ENCODE data around the gene FRA10AC1. TPM values are rescaled to one million over a fixed set of nuclear protein-coding genes. Genes with fewer than 3 reads are reported as not detected.

Gene FRA10AC1
- total and polyA plus RNA-seq, 12 donors: 7.7 to 24.5 (median 15.5) TPM

DNA sequence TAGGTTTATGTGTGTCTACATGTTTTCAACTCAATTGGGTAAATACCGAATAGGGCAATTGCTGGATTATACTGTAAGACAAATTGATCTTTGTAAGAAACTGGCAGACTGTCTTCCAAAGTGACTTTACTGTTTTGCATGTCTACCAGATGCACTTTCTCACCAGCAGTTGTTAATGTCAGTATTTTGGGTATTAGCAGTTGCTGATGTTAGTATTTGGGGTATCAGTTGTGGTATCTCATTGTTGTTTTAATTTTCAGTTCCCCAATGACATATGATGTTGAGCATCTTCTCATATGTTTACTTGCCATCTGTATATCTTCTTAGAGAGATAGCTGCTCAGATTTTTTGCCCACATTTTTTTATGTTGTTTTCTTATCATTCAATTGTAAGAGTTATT, 79.5 kb downstream of the FRA10AC1 start:
- Histone ChIP-seq H3K27me3 (peaks cover 0 to 8% (median 0%) of the 10 kb centered on the region in 7 donors), H3K4me3 (no peak overlapping the region), H3K27ac (no peak overlapping the region), H3K36me3 (no peaks in the 10 kb centered on the region), H3K4me1 (no peaks in the 10 kb centered on the region), H3K9me3 (no peaks in the 10 kb centered on the region)
- DNase-seq (no peak), ATAC-seq (no peak)
- WGBS, 2 donors: 87 to 100% methylated on average over 1 of the region's 1 CpG
- intact Hi-C loops (cut with DNase I): no loop called here
- TF ChIP-seq, protein P1, sequence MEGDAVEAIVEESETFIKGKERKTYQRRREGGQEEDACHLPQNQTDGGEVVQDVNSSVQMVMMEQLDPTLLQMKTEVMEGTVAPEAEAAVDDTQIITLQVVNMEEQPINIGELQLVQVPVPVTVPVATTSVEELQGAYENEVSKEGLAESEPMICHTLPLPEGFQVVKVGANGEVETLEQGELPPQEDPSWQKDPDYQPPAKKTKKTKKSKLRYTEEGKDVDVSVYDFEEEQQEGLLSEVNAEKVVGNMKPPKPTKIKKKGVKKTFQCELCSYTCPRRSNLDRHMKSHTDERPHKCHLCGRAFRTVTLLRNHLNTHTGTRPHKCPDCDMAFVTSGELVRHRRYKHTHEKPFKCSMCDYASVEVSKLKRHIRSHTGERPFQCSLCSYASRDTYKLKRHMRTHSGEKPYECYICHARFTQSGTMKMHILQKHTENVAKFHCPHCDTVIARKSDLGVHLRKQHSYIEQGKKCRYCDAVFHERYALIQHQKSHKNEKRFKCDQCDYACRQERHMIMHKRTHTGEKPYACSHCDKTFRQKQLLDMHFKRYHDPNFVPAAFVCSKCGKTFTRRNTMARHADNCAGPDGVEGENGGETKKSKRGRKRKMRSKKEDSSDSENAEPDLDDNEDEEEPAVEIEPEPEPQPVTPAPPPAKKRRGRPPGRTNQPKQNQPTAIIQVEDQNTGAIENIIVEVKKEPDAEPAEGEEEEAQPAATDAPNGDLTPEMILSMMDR (IDR thresholded peaks at IDR 0.05): no peak

DNA sequence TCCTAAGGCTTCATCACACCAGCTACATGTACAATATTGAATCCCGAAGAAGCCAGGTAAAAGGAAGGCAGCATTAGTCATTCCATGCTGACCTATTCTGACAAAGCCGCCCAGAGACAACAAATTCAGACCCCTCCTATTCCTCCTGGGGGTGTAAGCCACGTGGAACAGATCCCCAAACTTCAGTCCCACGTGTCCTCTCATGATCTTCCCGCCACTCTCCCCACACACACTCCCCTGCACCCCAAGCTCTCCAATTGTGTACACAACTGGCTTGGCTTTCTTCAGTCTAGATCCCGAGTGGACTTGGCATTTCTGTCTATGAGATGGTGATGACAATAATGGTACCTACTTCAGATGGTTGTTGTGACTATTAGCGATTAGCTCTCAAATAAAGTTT, 81.5 kb downstream of the FRA10AC1 start:
- Histone ChIP-seq H3K36me3 (no peaks in the 10 kb centered on the region), H3K9me3 (no peaks in the 10 kb centered on the region), H3K27ac (no peak overlapping the region), H3K27me3 (peaks cover 0 to 7% (median 0%) of the 10 kb centered on the region in 7 donors), H3K4me1 (peaks cover 0 to 10% (median 0%) of the 10 kb centered on the region in 9 donors), H3K4me3 (no peak overlapping the region)
- no peak for DNase-seq
- WGBS, 2 donors: 73 to 77% methylated on average over 7 of the region's 7 CpGs
- TF ChIP-seq, protein P1 (IDR thresholded peaks at IDR 0.05): no peak
- intact Hi-C loops (cut with DNase I): no loop called here
- no peak for ATAC-seq

Other genes starting within 250 kb of the FRA10AC1 start
- gene MYOF, start 220.3 kb downstream of the FRA10AC1 start, total RNA-seq: 10 to 100 TPM; 21.7 to 54.6 (median 41.6) TPM
- gene MYOF, start 220.3 kb downstream of the FRA10AC1 start, polyA plus RNA-seq: 10 to 100 TPM; 14.5 to 32.4 TPM
- gene CEP55, start 206.0 kb downstream of the FRA10AC1 start, total RNA-seq: 1 to 10 TPM in 2 of 10 donors, under 1 TPM in 5, not detected in 3; 0.13 to 4.4 (median 0.51) TPM
- gene CEP55, start 206.0 kb downstream of the FRA10AC1 start, polyA plus RNA-seq: under 1 TPM; 0.20 to 0.22 TPM
- under 1 TPM in 4 of 10 donors, not detected in 6; 0.11 to 0.37 (median 0.22) TPM for gene FFAR4, start 135.9 kb downstream of the FRA10AC1 start, total RNA-seq
- under 1 TPM; 0.07 to 0.12 TPM for gene FFAR4, start 135.9 kb downstream of the FRA10AC1 start, polyA plus RNA-seq
- gene RBP4, start 101.4 kb downstream of the FRA10AC1 start, total RNA-seq: 10 to 100 TPM in 1 of 10 donors, 1 to 10 TPM in 5, under 1 TPM in 2, not detected in 2; 0.37 to 26.1 (median 3.6) TPM
- 10 to 100 TPM in 1 of 2 donors, 1 to 10 TPM in 1; 8.6 to 30.0 TPM for gene RBP4, start 101.4 kb downstream of the FRA10AC1 start, polyA plus RNA-seq
- not detected for gene PDE6C, start 90.1 kb downstream of the FRA10AC1 start, total RNA-seq
- gene PDE6C, start 90.1 kb downstream of the FRA10AC1 start, polyA plus RNA-seq: not detected
- under 1 TPM in 5 of 10 donors, not detected in 5; 0.38 to 0.68 (median 0.45) TPM for gene LGI1, start 55.3 kb upstream of the FRA10AC1 start, total RNA-seq
- under 1 TPM in 1 of 2 donors, not detected in 1; 0.03 TPM for gene LGI1, start 55.3 kb upstream of the FRA10AC1 start, polyA plus RNA-seq
- 1 to 10 TPM; 1.6 to 4.0 (median 2.5) TPM for gene SLC35G1, start 191.4 kb upstream of the FRA10AC1 start, total RNA-seq
- gene SLC35G1, start 191.4 kb upstream of the FRA10AC1 start, polyA plus RNA-seq: 1 to 10 TPM in 1 of 2 donors, under 1 TPM in 1; 0.86 to 1.5 TPM